ENCODE data around the gene PIGU. TPM values are rescaled to one million over a fixed set of nuclear protein-coding genes. Genes with fewer than 3 reads are reported as not detected.

Gene PIGU
- total RNA-seq, 4 donors from 2014 or later = 10.2 to 16.8 (median 14.2) TPM

- ATAC-seq (ENCODE audit: low FRiP score) (no peak), DNase-seq (ENCODE audit: low spot score) (no peak)
- no peak for TF ChIP-seq CTCF (IDR thresholded peaks at IDR 0.05)
Observed at GRCh38 chr20:34647737-34648136, 29.2 kb downstream of the PIGU start.

GRCh38 chr20:34644951-34645350 lies 31.9 kb downstream of the PIGU start:
- ATAC-seq (ENCODE audit: low FRiP score) (no peak), DNase-seq (ENCODE audit: low spot score) (no peak)
- no peak for TF ChIP-seq CTCF (IDR thresholded peaks at IDR 0.05)

DNA sequence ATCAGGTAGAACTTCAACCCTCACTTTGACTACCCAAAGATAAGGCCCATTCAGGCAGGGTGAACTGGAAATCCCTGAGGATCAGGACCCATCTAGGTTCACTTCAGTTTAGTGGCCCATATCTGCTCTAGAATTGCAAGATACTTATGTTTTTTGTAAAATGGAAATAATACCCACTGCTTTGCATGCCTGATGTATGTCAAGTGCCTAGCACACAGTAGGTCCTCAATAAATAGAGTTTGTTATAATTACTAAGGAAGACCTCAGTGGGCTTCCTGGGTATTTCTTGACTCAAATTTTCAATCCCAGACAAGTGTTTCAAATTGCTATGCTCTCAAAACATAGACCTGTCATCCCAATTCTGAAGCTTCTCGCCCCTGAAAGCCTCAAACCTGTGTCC lies 32.5 kb downstream of the PIGU start:
- ATAC-seq (ENCODE audit: low FRiP score) = no peak
- DNase-seq (ENCODE audit: low spot score) = no peak
- no peak for TF ChIP-seq CTCF (IDR thresholded peaks at IDR 0.05)

- no peak for TF ChIP-seq CTCF (IDR thresholded peaks at IDR 0.05)
- ATAC-seq (ENCODE audit: low FRiP score) (no peak), DNase-seq (ENCODE audit: low spot score) (no peak)
Observed at GRCh38 chr20:34643928-34644327, 33.0 kb downstream of the PIGU start.

DNA sequence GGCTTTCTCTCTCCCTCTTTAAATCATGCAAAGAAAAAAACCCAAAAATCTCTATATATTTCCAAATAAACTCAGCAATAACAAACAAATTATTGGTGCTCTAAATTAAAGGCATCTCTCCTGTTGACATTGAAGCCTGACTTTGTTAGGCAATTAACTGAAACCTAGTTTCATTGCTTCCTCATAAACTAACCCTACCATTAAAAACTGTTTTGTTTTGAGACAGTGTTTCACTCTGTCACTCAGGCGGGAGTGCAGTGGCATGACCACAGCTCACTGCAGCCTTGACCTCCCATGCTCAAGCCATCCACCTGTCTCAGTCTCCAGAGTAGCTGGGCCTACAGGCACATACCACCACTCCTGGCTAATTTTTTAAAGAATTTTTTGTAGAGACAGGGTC lies 34.9 kb downstream of the PIGU start:
- no peak for TF ChIP-seq CTCF (IDR thresholded peaks at IDR 0.05)
- no peak for ATAC-seq (ENCODE audit: low FRiP score)
- DNase-seq (ENCODE audit: low spot score) = no peak

GRCh38 chr20:34639755-34640222 lies 37.1 kb downstream of the PIGU start:
- no peak for TF ChIP-seq CTCF (IDR thresholded peaks at IDR 0.05)
- DNase-seq (ENCODE audit: low spot score) = no peak
- no peak for ATAC-seq (ENCODE audit: low FRiP score)

GRCh38 chr20:34638532-34638931 lies 38.4 kb downstream of the PIGU start:
- DNase-seq (ENCODE audit: low spot score) (no peak), ATAC-seq (ENCODE audit: low FRiP score) (no peak)
- TF ChIP-seq CTCF (IDR thresholded peaks at IDR 0.05) = no peak

Measured in omental fat pad (tissue), 4 donors.